Endothelial cell of umbilical vein (primary cell): Measurements from ENCODE around the gene ST3GAL5. TPM values are rescaled to one million over a fixed set of nuclear protein-coding genes. Genes with fewer than 3 reads are reported as not detected.

Experiments used
- BruUV-seq: library from RNA; stranded (reverse); fragments of 400-500 nt; replicated peaks from 2 replicates; lab custom pipeline; 2021; lab: Mats Ljungman, UMichigan
- CTCF ChIA-PET: fragments of 300-600, 350-600 bp; sonication (Branson Sonifier 250); formaldehyde crosslinking; loops from one replicate; lab custom pipeline; 2021; ENCODE audit warnings: antibody characterized with exemption, inconsistent platforms; lab: Charles Lee
- POLR2A ChIA-PET: fragments of 300-600, 350-600 bp; sonication (Branson Sonifier 250); formaldehyde crosslinking; loops from one replicate; lab custom pipeline; 2021; ENCODE audit warnings: antibody characterized with exemption, inconsistent platforms; lab: Charles Lee
- DNase-seq: peaks from one replicate; pipeline ENCODE4 v3.0.0-alpha.2; 2011; ENCODE audit warnings: low read depth, low spot score
- FAIRE-seq: peaks from 2 replicates; lab custom pipeline; 2011; peaks lifted over from hg19 to GRCh38; lab: Jason Lieb, UNC
- H2AFZ ChIP-seq: 2 replicates; pipeline ENCODE4 v1.6.0; 2012; ENCODE audit warnings: low read depth, low read length, control low read depth, inconsistent platforms
- H3K27ac ChIP-seq: 2 replicates; pipeline ENCODE4 v1.5.1; 2011; ENCODE audit warnings: low read depth, mild to moderate bottlenecking, control low read depth, low read length, moderate library complexity; ENCODE audit not compliant: insufficient read depth
- H3K27me3 ChIP-seq, 2 experiments: 2 replicates each; pipeline versions ENCODE4 v1.6.0 to v1.6.1; 2011; ENCODE audit warnings: low read length in 2 of 2, mixed read lengths in 1 of 2; ENCODE audit not compliant: control insufficient read depth in 2 of 2, insufficient read depth in 2 of 2
- H3K36me3 ChIP-seq, 2 experiments: 2 replicates in 1 of 2; 3 replicates in 1 of 2; pipeline ENCODE4 v1.5.1; 2011; ENCODE audit warnings: low read length in 2 of 2, mild to moderate bottlenecking in 1 of 2, moderate library complexity in 1 of 2; ENCODE audit not compliant: control insufficient read depth in 2 of 2, insufficient read depth in 2 of 2; ENCODE audit errors: extremely low read depth in 1 of 2
- H3K4me1 ChIP-seq: 3 replicates; pipeline ENCODE4 v1.5.1; 2011; ENCODE audit warnings: mild to moderate bottlenecking, low read length; ENCODE audit not compliant: control insufficient read depth, insufficient read depth; ENCODE audit errors: extremely low read depth
- H3K4me2 ChIP-seq: 2 replicates; pipeline ENCODE4 v1.6.1; 2011; ENCODE audit warnings: low read length, control low read depth, mixed read lengths; ENCODE audit not compliant: insufficient read depth
- H3K4me3 ChIP-seq, 3 experiments: fragments of 200-600 bp in 1 of 3; sonication (generic), shearing (Covaris generic) in 1 of 3; replicated peaks in 1 of 3; 2 replicates each; pipeline ENCODE4 v1.5.1; 2011 to 2016; ENCODE audit warnings: control low read depth in 3 of 3, low read length in 3 of 3, mild to moderate bottlenecking in 2 of 3, inconsistent platforms in 1 of 3, low read depth in 1 of 3, moderate library complexity in 1 of 3; ENCODE audit not compliant: insufficient read depth in 1 of 3
- H3K79me2 ChIP-seq: 2 replicates; pipeline ENCODE4 v1.6.0; 2012; ENCODE audit warnings: low read length, inconsistent platforms; ENCODE audit not compliant: control insufficient read depth, insufficient read depth
- H3K9ac ChIP-seq: replicated peaks from 2 replicates; pipeline ENCODE3; 2011; ENCODE audit warnings: low read length, control low read depth; ENCODE audit not compliant: insufficient read depth; ENCODE audit errors: extremely low read depth
- H3K9me1 ChIP-seq: replicated peaks from 3 replicates; pipeline ENCODE4 v1.6.0; 2011; ENCODE audit warnings: mild to moderate bottlenecking, low read length; ENCODE audit not compliant: control insufficient read depth, insufficient read depth; ENCODE audit errors: extremely low read depth
- H3K9me3 ChIP-seq: replicated peaks from 2 replicates; pipeline ENCODE4 v1.5.1; 2012; ENCODE audit warnings: low read length, inconsistent platforms; ENCODE audit not compliant: control insufficient read depth, insufficient read depth
- H4K20me1 ChIP-seq: replicated peaks from 2 replicates; pipeline ENCODE3; 2011; ENCODE audit warnings: mild to moderate bottlenecking, low read length; ENCODE audit not compliant: control insufficient read depth, insufficient read depth; ENCODE audit errors: extremely low read depth
- EZH2 ChIP-seq: IDR thresholded peaks from 2 replicates; pipeline ENCODE4 v1.6.1; 2012; ENCODE audit warnings: borderline replicate concordance, low read depth, mild to moderate bottlenecking, moderate library complexity, low read length, inconsistent platforms; ENCODE audit not compliant: severe bottlenecking
- FOS ChIP-seq: IDR thresholded peaks from 2 replicates; pipeline ENCODE4 v1.6.1; 2011; ENCODE audit warnings: mild to moderate bottlenecking, low read length, moderate library complexity, borderline replicate concordance; ENCODE audit not compliant: insufficient read depth
- GATA2 ChIP-seq: IDR thresholded peaks from 2 replicates; pipeline ENCODE4 v1.7.0; 2011; ENCODE audit warnings: low read depth, mild to moderate bottlenecking, moderate library complexity, mixed read lengths, low read length; ENCODE audit not compliant: insufficient read length, insufficient read depth
- JUN ChIP-seq: IDR thresholded peaks from 2 replicates; pipeline ENCODE4 v1.6.1; 2011; ENCODE audit warnings: borderline replicate concordance, low read depth; ENCODE audit not compliant: insufficient read length, insufficient read depth
- MYC ChIP-seq: IDR thresholded peaks from one replicate; pipeline ENCODE4 v1.6.1; 2011; ENCODE audit warnings: mild to moderate bottlenecking, low read depth, low read length
- POLR2A ChIP-seq: IDR thresholded peaks from 2 replicates; pipeline ENCODE4 v1.6.1; 2012; ENCODE audit warnings: low read depth, mild to moderate bottlenecking, control low read depth, low read length
- POLR2AphosphoS5 ChIP-seq: IDR thresholded peaks from 2 replicates; pipeline ENCODE4 v1.6.1; 2012; ENCODE audit warnings: low read depth, mild to moderate bottlenecking, control low read depth, low read length, moderate library complexity; ENCODE audit not compliant: insufficient read depth
- dilution Hi-C: fragments of 300-500 bp; cut with MboI; formaldehyde crosslinking; loops from one replicate; pipeline ENCODE4 v1.15.0; 2019; ENCODE audit warnings: low sequenced_read_pairs; ENCODE audit not compliant: extremely low pct_ligation_motif_present
- intact Hi-C: fragments of 100-400 bp; cut with micrococcal nuclease; formaldehyde crosslinking; loops from one replicate; pipeline ENCODE4 v1.10.0; 2022
- polyA plus RNA-seq, 4 experiments: library from polyadenylated mRNA; depleted of rRNA in 3 of 4; stranded (reverse) in 3 of 4; unstranded in 1 of 4; fragments of >200 nt; gene quantifications; 2 replicates each; pipeline versions ENCODE4 v1.2.1 to v1.2.3, GENCODE V29; 2011 to 2012; ENCODE audit warnings: missing spikeins in 1 of 4
- total RNA-seq: library from RNA; stranded (reverse); gene quantifications from 2 replicates; pipeline ENCODE4 v1.2.3, GENCODE V29; 2021
- TF ChIP-seq, protein P1 (sequence below), 2 donors: IDR thresholded peaks; 1 replicate in 1 of 2; 2 replicates in 1 of 2; pipeline ENCODE4 v1.5.1; 2011; ENCODE audit warnings: low read length in 2 of 2, mild to moderate bottlenecking in 2 of 2, moderate library complexity in 2 of 2, control low read depth in 1 of 2, inconsistent platforms in 1 of 2, low read depth in 1 of 2; ENCODE audit not compliant: insufficient read depth in 1 of 2; ENCODE audit errors: extremely low read depth in 1 of 2
- TF ChIP-seq, protein P2 (sequence below): IDR thresholded peaks from 2 replicates; pipeline ENCODE4 v1.6.1; 2011; ENCODE audit not compliant: insufficient read depth, insufficient read length

ST3GAL5 gene
- total and polyA plus RNA-seq, 2 donors (not counting 3 experiments of a cell fraction or from before 2014, with no cell fraction given): 9.5 to 16.0 TPM

DNA sequence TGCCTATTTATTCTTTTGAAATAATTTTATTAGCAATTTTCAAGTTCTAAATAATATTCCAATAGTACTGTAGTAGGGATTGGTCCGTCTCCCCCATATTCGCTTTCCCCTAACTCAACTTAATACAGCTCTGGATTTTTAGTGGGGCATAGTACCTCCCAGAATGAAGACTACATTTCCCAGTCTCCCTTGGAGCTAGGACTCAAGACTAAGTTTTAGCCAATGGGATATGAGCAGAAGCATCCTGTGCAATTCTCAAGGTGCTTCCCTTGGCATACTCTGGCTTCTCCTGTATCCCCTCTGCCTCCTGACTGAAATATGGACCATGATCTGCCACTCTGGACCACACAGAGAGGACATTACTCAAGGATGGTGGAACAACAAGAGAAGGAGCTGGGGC is 24.1 kb downstream of the ST3GAL5 start:
- H3K4me3 ChIP-seq: no peak overlapping the region
- ChIA-PET CTCF (interaction anchor here (0.7 to 1.8 kb wide), 4 partner anchors 11 to 37 kb away, joined by 3 to 7 read pairs (median 4); no protein-coding TSS in a partner anchor), POLR2A (interaction anchor here (0.7 kb wide), 1 partner anchor 47 kb away, joined by 3 read pairs; no protein-coding TSS in a partner anchor)
- intact Hi-C loops (no loop called here), dilution Hi-C loops (no loop called here)
- no peak overlapping the region for H3K27ac ChIP-seq
- DNase-seq (no peak), FAIRE-seq (no peak)
- H3K9ac ChIP-seq: no peak overlapping the region
- peaks cover 15% of the 10 kb centered on the region for H3K4me1 ChIP-seq
- no peaks in the 10 kb centered on the region for H3K9me3 ChIP-seq
- no peaks in the 10 kb centered on the region for H4K20me1 ChIP-seq
- BruUV-seq: no TSS peak
- H3K79me2 ChIP-seq: no peaks in the 10 kb centered on the region
- no peak overlapping the region for H3K4me2 ChIP-seq
- H2AFZ ChIP-seq: no peak overlapping the region
- TF ChIP-seq EZH2: no peak
- no peak for TF ChIP-seq FOS
- no peak for TF ChIP-seq MYC
- no peak for TF ChIP-seq JUN
- no peak for TF ChIP-seq POLR2A
- TF ChIP-seq, protein P1, sequence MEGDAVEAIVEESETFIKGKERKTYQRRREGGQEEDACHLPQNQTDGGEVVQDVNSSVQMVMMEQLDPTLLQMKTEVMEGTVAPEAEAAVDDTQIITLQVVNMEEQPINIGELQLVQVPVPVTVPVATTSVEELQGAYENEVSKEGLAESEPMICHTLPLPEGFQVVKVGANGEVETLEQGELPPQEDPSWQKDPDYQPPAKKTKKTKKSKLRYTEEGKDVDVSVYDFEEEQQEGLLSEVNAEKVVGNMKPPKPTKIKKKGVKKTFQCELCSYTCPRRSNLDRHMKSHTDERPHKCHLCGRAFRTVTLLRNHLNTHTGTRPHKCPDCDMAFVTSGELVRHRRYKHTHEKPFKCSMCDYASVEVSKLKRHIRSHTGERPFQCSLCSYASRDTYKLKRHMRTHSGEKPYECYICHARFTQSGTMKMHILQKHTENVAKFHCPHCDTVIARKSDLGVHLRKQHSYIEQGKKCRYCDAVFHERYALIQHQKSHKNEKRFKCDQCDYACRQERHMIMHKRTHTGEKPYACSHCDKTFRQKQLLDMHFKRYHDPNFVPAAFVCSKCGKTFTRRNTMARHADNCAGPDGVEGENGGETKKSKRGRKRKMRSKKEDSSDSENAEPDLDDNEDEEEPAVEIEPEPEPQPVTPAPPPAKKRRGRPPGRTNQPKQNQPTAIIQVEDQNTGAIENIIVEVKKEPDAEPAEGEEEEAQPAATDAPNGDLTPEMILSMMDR (IDR thresholded peaks at IDR 0.05; ENCODE audit: extremely low read depth in 1 of 2, insufficient read depth in 1 of 2, low read depth in 1 of 2, low read length in 2 of 2): no peak
- TF ChIP-seq POLR2AphosphoS5: no peak
- no peak for TF ChIP-seq GATA2
- TF ChIP-seq, protein P2, sequence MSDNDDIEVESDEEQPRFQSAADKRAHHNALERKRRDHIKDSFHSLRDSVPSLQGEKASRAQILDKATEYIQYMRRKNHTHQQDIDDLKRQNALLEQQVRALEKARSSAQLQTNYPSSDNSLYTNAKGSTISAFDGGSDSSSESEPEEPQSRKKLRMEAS: no peak
- no peaks in the 10 kb centered on the region for H3K27me3 ChIP-seq
- no peaks in the 10 kb centered on the region for H3K9me1 ChIP-seq
- H3K36me3 ChIP-seq: no peaks in the 10 kb centered on the region
